GM04504 (cell line): ENCODE results near the gene TWIST2.

ENCODE experiments used
- DNase-seq: peaks from one replicate; pipeline ENCODE4 v3.0.0-alpha.2; 2012; ENCODE audit warnings: low read depth

Gene TWIST2

GRCh38 chr2:238872628-238873380 is 24.9 kb downstream of the TWIST2 start:
- no peak for DNase-seq

DNA sequence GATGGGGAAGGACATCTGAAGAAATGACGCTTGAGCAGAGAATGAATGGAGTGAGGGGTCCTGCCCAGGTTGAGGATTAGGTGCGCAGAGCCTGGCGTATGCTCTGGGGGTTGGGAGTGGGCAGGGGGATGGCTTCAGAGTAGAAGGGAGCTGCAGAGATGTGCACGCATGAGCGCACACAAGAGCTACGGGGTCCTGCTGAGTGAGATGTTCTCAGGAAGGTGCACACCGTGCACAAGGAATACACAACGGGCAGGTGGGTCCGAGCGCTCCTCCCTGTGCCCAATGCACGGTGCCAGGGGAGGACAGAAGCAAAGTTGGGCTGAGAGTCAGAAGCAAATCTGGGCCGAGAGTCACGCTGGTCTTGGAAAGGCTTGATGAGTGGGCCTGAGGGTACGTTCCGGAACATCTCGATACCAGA is 25.5 kb downstream of the TWIST2 start:
- DNase-seq = no peak

DNA sequence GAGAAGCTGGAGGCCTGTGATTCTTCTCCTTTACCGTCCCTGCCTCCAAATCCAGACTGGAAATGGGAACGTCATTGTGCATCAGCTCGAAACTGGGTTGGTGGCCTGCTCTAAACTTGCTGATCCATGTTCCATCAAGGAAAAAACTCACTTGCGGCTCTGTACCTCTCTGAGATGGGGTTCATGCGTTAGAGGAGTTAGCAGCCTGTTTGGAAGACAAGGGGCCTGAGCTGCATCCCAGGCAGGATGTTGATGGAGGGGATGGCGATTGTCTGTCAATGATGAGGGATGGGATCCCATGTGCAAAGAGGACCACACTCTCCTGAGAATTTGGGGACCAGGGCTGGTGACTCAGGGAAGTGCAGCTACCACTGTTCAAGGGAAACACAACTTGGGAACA is 26.0 kb downstream of the TWIST2 start:
- no peak for DNase-seq

DNA sequence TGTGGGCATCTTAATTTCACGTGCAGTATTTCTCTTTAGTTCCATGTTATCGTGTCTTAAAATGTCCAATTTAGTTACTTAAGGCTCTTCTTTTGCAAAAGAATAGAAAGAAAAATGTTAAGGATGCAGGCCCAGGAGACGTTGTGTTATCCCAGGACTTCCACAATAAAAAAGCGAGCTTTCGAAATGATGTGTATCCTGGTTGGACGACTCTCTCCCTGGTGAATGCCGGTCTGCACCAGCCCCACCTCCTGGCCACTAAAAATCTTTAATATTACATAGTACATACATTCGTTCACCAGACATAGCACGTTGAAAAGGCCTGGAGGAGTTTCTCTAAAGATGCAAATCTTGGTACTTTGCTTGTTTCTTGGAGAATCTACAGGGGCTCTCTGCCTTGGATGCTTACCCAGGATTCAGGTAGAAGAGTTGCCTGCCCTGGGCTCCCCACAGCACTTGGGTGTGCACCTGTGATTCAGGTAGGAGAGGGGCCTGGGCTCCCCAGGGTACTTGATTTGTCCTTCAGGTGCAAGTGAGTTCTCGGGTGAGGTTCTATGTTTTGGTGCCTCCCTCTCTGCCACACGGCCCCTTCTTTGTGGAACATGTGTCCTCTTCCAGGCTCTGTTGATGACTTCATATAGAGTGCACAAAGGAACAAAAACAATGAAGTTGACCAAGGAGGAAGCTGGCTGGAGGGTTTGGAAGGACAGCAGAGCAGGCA is 26.6 kb downstream of the TWIST2 start:
- DNase-seq = no peak

GRCh38 chr2:238875101-238875470 is 27.2 kb downstream of the TWIST2 start:
- no peak for DNase-seq

- DNase-seq = no peak
Measured at GRCh38 chr2:238875471-238876231, 27.8 kb downstream of the TWIST2 start.

DNA sequence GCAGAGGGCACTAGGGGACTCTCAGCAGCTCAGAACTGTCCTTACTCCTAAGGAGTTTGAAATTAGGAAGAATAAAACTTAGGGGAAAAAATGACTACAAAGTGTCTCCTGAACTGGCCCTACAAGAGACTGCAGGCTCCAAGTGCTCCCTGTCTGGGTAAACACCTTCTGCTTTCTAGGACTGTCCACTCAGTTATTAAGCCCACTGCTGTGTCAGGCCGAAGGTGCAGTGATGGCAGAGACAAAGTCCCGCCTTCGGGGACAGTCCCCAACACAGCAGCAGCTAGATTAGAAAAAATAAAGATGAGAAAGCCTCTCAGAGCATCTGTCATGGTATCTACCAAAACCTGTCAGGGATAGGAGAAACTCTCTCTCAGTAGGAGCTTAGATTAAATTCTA is 28.3 kb downstream of the TWIST2 start:
- DNase-seq = no peak

DNA sequence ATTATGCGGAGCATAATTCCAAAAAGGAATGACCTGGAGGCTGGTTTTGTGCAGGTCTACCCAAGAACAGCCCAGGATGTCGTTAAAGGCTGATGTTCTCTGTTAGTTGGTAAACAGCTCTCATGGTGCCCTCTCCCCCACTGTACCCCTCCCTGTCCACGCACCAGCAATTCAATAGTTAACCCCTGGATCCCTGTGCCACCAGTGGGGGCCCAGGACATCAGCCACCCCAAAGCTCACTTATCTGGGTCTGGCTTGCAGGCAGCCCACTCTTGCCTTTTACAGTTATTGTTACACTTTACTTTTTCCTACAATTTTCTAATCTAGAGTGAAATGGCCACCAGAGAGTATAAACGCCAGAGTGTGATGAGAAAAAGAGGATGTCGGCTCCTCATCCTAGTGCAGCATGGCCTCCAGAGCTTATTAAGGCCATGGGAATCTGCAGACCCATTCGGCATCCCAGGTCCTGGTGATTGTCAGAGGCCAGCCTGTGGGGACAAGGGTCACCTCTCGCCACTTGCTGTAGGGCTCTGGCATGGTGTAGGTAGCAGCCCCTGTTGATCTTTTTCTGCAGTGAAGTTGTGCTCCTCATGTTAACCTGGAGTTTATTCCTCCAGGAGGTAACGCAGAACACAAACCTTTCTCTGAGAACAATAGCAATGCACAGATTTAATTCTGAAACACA is 30.3 kb downstream of the TWIST2 start:
- DNase-seq = no peak

- DNase-seq = no peak
Measured at GRCh38 chr2:238879043-238879442, 31.2 kb downstream of the TWIST2 start.

DNA sequence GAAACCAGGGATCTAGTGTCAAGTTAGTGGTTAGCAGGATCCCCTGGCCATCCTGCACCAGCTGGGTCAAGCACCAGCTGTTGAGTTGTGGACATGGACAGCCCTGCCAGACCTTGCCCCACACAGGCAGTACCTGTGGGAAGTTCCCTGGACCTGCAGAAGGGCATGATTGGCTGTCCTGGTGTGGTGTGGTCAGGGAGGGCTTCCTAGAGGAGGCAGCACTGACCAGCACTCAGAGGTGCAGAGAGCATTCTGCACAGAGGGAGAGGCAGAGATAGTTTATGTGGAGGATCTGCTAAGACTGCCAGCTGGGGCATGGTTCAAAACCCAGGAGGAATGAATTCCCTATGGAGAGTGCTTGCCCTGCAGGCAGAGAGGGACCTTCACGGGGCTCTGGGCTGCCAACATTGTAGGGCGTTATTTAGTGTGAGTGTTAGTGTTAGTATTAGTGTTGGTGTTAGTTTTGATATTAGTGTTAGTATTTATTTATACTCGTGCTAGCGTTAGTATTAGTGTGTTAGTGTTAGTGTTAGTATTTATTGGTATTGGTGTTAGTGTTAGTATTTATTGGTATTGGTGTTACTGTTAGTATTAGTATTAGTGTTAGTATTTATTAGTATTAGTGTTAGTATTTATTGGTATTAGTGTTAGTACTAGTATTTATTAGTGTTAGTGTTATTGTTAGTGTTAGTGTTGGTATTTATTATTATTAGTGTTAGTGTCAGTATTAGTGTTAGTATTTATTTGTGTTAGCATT is 31.9 kb downstream of the TWIST2 start:
- DNase-seq = no peak

GRCh38 chr2:238881353-238882081 is 33.6 kb downstream of the TWIST2 start:
- no peak for DNase-seq

- DNase-seq = no peak
Measured at GRCh38 chr2:238882082-238882755, 34.3 kb downstream of the TWIST2 start.

GRCh38 chr2:238883421-238883901 is 35.6 kb downstream of the TWIST2 start:
- DNase-seq = peak; percentile 71

GRCh38 chr2:238884122-238884811 is 36.4 kb downstream of the TWIST2 start:
- no peak for DNase-seq

- no peak for DNase-seq
Measured at GRCh38 chr2:238884812-238885408, 37.0 kb downstream of the TWIST2 start.

- no peak for DNase-seq
Measured at GRCh38 chr2:238886453-238887094, 38.7 kb downstream of the TWIST2 start.

GRCh38 chr2:238887616-238888015 is 39.7 kb downstream of the TWIST2 start:
- DNase-seq = no peak

DNA sequence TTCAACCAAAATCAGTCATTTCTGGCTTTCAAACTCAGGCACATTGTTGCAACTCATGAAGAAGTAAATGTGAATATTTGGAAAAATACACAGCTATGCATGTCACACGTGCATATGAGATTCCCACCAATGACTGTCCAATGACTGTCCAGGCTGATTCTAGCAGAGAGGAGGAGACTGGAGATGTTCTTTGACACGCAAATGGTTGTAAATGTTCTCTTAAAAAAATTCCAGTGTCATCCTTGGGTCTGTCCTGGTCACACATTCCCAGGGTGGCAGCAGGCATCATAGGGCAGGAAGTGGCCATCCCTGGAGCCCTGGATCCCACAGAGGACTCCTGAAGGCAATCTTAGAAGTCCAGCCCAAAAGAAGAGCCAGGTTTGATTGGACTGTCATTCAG is 40.9 kb downstream of the TWIST2 start:
- DNase-seq = no peak

DNA sequence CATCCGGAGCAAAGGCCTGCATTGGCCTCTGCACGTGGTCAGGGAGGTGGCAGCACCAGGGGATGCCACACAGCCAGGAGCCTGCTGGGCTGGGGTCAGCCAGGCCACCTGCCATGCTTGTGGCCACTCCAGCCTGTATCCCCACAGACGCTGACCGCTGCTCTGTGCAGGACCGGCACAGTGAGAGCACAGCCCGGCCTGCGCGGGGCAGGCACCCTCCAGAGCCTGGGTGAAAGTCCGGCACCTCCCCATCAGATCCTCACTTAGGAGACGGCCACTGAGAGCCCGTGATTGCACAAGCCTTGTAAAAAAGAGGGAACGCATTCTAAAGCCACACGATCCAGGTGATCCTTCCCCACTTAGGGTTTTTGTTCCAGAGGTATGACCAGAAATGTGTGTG is 42.2 kb downstream of the TWIST2 start:
- DNase-seq = no peak
